Osteoblast (primary cell): ENCODE data around the gene IGF1R. TPM values are rescaled to one million over a fixed set of nuclear protein-coding genes. Genes with fewer than 3 reads are reported as not detected.
A peak's percentile ranks its signal among the peaks of the same experiment; 100 is the strongest.

Source experiments
- DNase-seq: peaks from one replicate; pipeline ENCODE4 v3.0.0; 2011; ENCODE audit warnings: low spot score, mixed read lengths; ENCODE audit not compliant: insufficient read length; ENCODE audit errors: missing footprints
- H2AFZ ChIP-seq: 2 replicates; pipeline ENCODE4 v1.6.0; 2011; ENCODE audit warnings: mild to moderate bottlenecking, low read length
- H3K27ac ChIP-seq: 2 replicates; pipeline ENCODE4 v1.5.1; 2011; ENCODE audit warnings: mild to moderate bottlenecking, low read depth, low read length, moderate library complexity
- H3K27me3 ChIP-seq: 2 replicates; pipeline ENCODE4 v1.6.0; 2012; ENCODE audit warnings: mild to moderate bottlenecking, control low read depth, inconsistent platforms, low read length, moderate library complexity; ENCODE audit not compliant: insufficient read depth
- H3K36me3 ChIP-seq: 2 replicates; pipeline ENCODE4 v1.5.1; 2011; ENCODE audit warnings: mild to moderate bottlenecking, low read length, control low read depth, moderate library complexity; ENCODE audit not compliant: insufficient read depth
- H3K4me1 ChIP-seq: 2 replicates; pipeline ENCODE4 v1.5.1; 2011; ENCODE audit warnings: mild to moderate bottlenecking, low read length, control low read depth, moderate library complexity; ENCODE audit not compliant: insufficient read depth
- H3K4me2 ChIP-seq: 2 replicates; pipeline ENCODE4 v1.6.0; 2011; ENCODE audit warnings: mild to moderate bottlenecking, low read length; ENCODE audit not compliant: insufficient read depth
- H3K4me3 ChIP-seq: fragments of 200-600 bp; sonication (generic); 3 replicates; pipeline ENCODE4 v1.5.1; 2012; ENCODE audit warnings: mild to moderate bottlenecking, low read length, inconsistent platforms; ENCODE audit not compliant: insufficient read depth
- H3K79me2 ChIP-seq: 2 replicates; pipeline ENCODE4 v1.6.0; 2012; ENCODE audit warnings: mild to moderate bottlenecking, low read length, control low read depth, inconsistent platforms; ENCODE audit not compliant: insufficient read depth
- H3K9me3 ChIP-seq: 2 replicates; pipeline ENCODE4 v1.5.1; 2011; ENCODE audit warnings: low read depth, low read length, control low read depth
- H4K20me1 ChIP-seq: 2 replicates; pipeline ENCODE4 v1.6.0; 2012; ENCODE audit warnings: mild to moderate bottlenecking, low read length, control low read depth; ENCODE audit not compliant: insufficient read depth
- CTCF ChIP-seq: IDR thresholded peaks from 2 replicates; pipeline ENCODE4 v1.5.1; 2011; ENCODE audit warnings: mild to moderate bottlenecking, low read depth, low read length, moderate library complexity; ENCODE audit errors: extremely low read depth
- total RNA-seq: library from RNA; depleted of rRNA; stranded (reverse); fragments of >200 nt; gene quantifications from 2 replicates; pipeline ENCODE4 v1.2.3, GENCODE V29; 2012

IGF1R gene
- total RNA-seq, 1 donor, result 18.8 TPM

GRCh38 chr15:98899272-98900021 lies 251.1 kb downstream of the IGF1R start:
- no peaks in the 10 kb centered on the region for H4K20me1 ChIP-seq
- H3K4me1 ChIP-seq, result peaks cover 68% of the 10 kb centered on the region
- H3K4me2 ChIP-seq, result no peak overlapping the region
- H3K79me2 ChIP-seq, result peaks cover 20% of the 10 kb centered on the region
- peaks cover 14% of the 10 kb centered on the region for H3K36me3 ChIP-seq
- no peaks in the 10 kb centered on the region for H3K27me3 ChIP-seq
- no peak overlapping the region for H2AFZ ChIP-seq
- H3K27ac ChIP-seq, result peak overlapping the region; percentile 99
- no peak for DNase-seq
- H3K4me3 ChIP-seq, result no peak overlapping the region
- no peak for TF ChIP-seq CTCF
- no peaks in the 10 kb centered on the region for H3K9me3 ChIP-seq

GRCh38 chr15:98900356-98900755 lies 252.0 kb downstream of the IGF1R start:
- Histone ChIP-seq H3K4me1 (peaks cover 72% of the 10 kb centered on the region), H3K4me3 (peak overlapping the region; percentile 22), H4K20me1 (no peaks in the 10 kb centered on the region), H3K9me3 (no peaks in the 10 kb centered on the region), H3K79me2 (peaks cover 20% of the 10 kb centered on the region), H3K4me2 (peak overlapping the region; percentile 37), H2AFZ (no peak overlapping the region), H3K27me3 (no peaks in the 10 kb centered on the region), H3K36me3 (peaks cover 19% of the 10 kb centered on the region), H3K27ac (peak overlapping the region; percentile 99)
- no peak for DNase-seq
- no peak for TF ChIP-seq CTCF

- Histone ChIP-seq H3K79me2 (peaks cover 20% of the 10 kb centered on the region), H2AFZ (no peak overlapping the region), H3K27me3 (no peaks in the 10 kb centered on the region), H4K20me1 (no peaks in the 10 kb centered on the region), H3K4me1 (peaks cover 71% of the 10 kb centered on the region), H3K36me3 (peaks cover 19% of the 10 kb centered on the region), H3K9me3 (no peaks in the 10 kb centered on the region), H3K4me3 (no peak overlapping the region), H3K4me2 (no peak overlapping the region), H3K27ac (peak overlapping the region; percentile 99)
- no peak for DNase-seq
- no peak for TF ChIP-seq CTCF
These were observed 253.2 kb downstream of the IGF1R start for GRCh38 chr15:98901434-98902072.

- H3K27me3 ChIP-seq, result no peaks in the 10 kb centered on the region
- H3K9me3 ChIP-seq, result no peaks in the 10 kb centered on the region
- peaks cover 68% of the 10 kb centered on the region for H3K4me1 ChIP-seq
- no peak overlapping the region for H3K4me3 ChIP-seq
- H3K4me2 ChIP-seq, result peak overlapping the region; percentile 22
- H2AFZ ChIP-seq, result no peak overlapping the region
- peak overlapping the region; percentile 91 for H3K27ac ChIP-seq
- DNase-seq, result no peak
- no peaks in the 10 kb centered on the region for H4K20me1 ChIP-seq
- peaks cover 19% of the 10 kb centered on the region for H3K36me3 ChIP-seq
- TF ChIP-seq CTCF, result no peak
- peaks cover 29% of the 10 kb centered on the region for H3K79me2 ChIP-seq
These were observed 254.6 kb downstream of the IGF1R start for GRCh38 chr15:98902931-98903330.
